Spleen (tissue), 7 donors: ENCODE results near the gene RASSF3.

Source experiments
- POLR2AphosphoS5 ChIP-seq, 3 donors: sonication (generic); formaldehyde crosslinking; IDR thresholded peaks; one replicate each; pipeline ENCODE4 v1.5.1; 2017; ENCODE audit warnings: antibody characterized with exemption in 3 of 3
- TF ChIP-seq, protein P1 (sequence below), 11 experiments: fragments of 200-600 bp in 7 of 11; fragments of 450-650 bp in 4 of 11; sonication (generic) in 4 of 11; IDR thresholded peaks in 8 of 11; conservative IDR thresholded peaks in 3 of 11; 1 replicate in 7 of 11; 2 replicates in 4 of 11; pipeline versions ENCODE4 v1.4.0 to v1.8.0; 2016 to 2021; ENCODE audit warnings: antibody characterized with exemption in 11 of 11, inconsistent platforms in 4 of 11, mild to moderate bottlenecking in 1 of 11
- donor health status: DM: no; HTN: no; CAD: no; lungs with moderate emphysema.
- donor health status: DM: no; HTN: no; CAD: no.
- donor health status: DM: no; HTN: no; CAD: no.

DNA sequence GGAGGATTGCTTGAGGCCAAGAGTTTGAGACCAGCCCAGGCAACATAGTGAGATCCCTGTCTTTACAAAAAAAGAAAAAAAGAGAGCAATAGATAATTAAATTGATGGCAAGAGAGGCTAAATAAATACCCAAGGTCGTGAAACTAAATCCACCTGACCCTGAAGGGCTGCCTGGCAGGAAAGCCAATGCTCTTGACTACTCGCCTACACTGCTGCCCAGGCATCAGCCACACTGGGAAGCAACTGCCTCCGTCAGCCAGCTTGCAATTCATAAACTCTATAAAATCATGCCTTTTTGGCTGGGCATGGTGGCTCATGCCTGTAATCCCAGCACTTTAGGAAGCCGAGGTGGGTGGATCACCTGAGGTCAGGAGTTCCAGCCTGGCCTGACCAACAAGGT is 31.7 kb upstream of the RASSF3 start:
- TF ChIP-seq, protein P1, sequence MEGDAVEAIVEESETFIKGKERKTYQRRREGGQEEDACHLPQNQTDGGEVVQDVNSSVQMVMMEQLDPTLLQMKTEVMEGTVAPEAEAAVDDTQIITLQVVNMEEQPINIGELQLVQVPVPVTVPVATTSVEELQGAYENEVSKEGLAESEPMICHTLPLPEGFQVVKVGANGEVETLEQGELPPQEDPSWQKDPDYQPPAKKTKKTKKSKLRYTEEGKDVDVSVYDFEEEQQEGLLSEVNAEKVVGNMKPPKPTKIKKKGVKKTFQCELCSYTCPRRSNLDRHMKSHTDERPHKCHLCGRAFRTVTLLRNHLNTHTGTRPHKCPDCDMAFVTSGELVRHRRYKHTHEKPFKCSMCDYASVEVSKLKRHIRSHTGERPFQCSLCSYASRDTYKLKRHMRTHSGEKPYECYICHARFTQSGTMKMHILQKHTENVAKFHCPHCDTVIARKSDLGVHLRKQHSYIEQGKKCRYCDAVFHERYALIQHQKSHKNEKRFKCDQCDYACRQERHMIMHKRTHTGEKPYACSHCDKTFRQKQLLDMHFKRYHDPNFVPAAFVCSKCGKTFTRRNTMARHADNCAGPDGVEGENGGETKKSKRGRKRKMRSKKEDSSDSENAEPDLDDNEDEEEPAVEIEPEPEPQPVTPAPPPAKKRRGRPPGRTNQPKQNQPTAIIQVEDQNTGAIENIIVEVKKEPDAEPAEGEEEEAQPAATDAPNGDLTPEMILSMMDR (IDR thresholded peaks at IDR 0.05 in 8 of 11, conservative IDR thresholded peaks at IDR 0.05 in 3 of 11) = no peak
- TF ChIP-seq POLR2AphosphoS5 (IDR thresholded peaks at IDR 0.05) = no peak
